Activated CD8-positive, alpha-beta memory T cell treated with anti-CD3 and anti-CD28 coated beads, Interleukin-2, amount 50 U/mL, for 1 hour (primary cell): ENCODE measurements around the gene MGMT.

Experiments
- DNase-seq: peaks from one replicate; pipeline ENCODE4 v3.0.0-alpha.2; 2020; ENCODE audit errors: extremely low read depth

The MGMT gene

GRCh38 chr10:129542589-129542988 is 75.5 kb downstream of the MGMT start:
- DNase-seq, result no peak

GRCh38 chr10:129544205-129545202 is 77.5 kb downstream of the MGMT start:
- no peak for DNase-seq

GRCh38 chr10:129545261-129545660 is 78.2 kb downstream of the MGMT start:
- DNase-seq, result no peak

GRCh38 chr10:129546106-129546505 is 79.1 kb downstream of the MGMT start:
- no peak for DNase-seq

- no peak for DNase-seq
Observed at GRCh38 chr10:129547608-129548007, 80.6 kb downstream of the MGMT start.

GRCh38 chr10:129548600-129548999 is 81.6 kb downstream of the MGMT start:
- no peak for DNase-seq

- no peak for DNase-seq
Observed at GRCh38 chr10:129550076-129550475, 83.0 kb downstream of the MGMT start.

- no peak for DNase-seq
Observed at GRCh38 chr10:129550658-129551057, 83.6 kb downstream of the MGMT start.

- DNase-seq, result no peak
Observed at GRCh38 chr10:129552119-129552518, 85.1 kb downstream of the MGMT start.

GRCh38 chr10:129553928-129554327 is 86.9 kb downstream of the MGMT start:
- no peak for DNase-seq

- no peak for DNase-seq
Observed at GRCh38 chr10:129556316-129556715, 89.3 kb downstream of the MGMT start.

GRCh38 chr10:129560361-129560760 is 93.3 kb downstream of the MGMT start:
- no peak for DNase-seq

GRCh38 chr10:129562487-129562886 is 95.4 kb downstream of the MGMT start:
- no peak for DNase-seq

- DNase-seq, result no peak
Observed at GRCh38 chr10:129564923-129565322, 97.9 kb downstream of the MGMT start.

- DNase-seq, result no peak
Observed at GRCh38 chr10:129568583-129569344, 101.7 kb downstream of the MGMT start.

- DNase-seq, result no peak
Observed at GRCh38 chr10:129570185-129570584, 103.1 kb downstream of the MGMT start.

GRCh38 chr10:129579228-129579627 is 112.2 kb downstream of the MGMT start:
- no peak for DNase-seq

GRCh38 chr10:129580010-129580409 is 113.0 kb downstream of the MGMT start:
- DNase-seq, result no peak

GRCh38 chr10:129580901-129581300 is 113.9 kb downstream of the MGMT start:
- DNase-seq, result no peak

GRCh38 chr10:129581827-129582411 is 114.9 kb downstream of the MGMT start:
- no peak for DNase-seq

- no peak for DNase-seq
Observed at GRCh38 chr10:129583831-129584230, 116.8 kb downstream of the MGMT start.

- no peak for DNase-seq
Observed at GRCh38 chr10:129586898-129587443, 119.9 kb downstream of the MGMT start.
